ENCODE measurements around the gene SLC35F2. TPM values are rescaled to one million over a fixed set of nuclear protein-coding genes. Genes with fewer than 3 reads are reported as not detected.

The SLC35F2 gene
- total and polyA plus RNA-seq, 2 of the 8 experiments (the other 6 are each of a cell fraction or from before 2014, with no cell fraction given): 15.1 to 29.7 TPM

DNA sequence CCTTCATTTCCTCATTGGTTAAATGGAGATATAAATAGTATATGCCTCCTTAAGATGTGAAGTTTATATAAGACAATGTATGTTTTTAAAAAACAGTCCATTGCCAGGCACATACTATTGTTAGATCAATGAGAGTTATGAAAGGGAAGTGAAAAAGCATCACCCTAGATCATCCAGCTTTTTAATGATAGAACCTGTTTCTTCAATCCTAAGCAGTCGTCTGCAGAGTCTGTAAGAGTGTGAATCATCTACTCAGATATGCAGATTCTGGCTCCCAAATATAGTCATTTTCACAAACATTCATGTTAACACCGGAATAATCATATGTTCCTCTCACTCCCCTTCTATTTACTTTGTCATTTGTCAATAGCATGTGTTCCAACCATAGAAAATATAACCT is 81.5 kb downstream of the SLC35F2 start (continued):
- TF ChIP-seq BACH1 (IDR thresholded peaks at IDR 0.05; ENCODE audit: low read length): no peak
- TF ChIP-seq SAP30 (IDR thresholded peaks at IDR 0.05; ENCODE audit: insufficient read depth, insufficient replicate concordance, low read length): no peak
- TF ChIP-seq CHD2 (IDR thresholded peaks at IDR 0.05; ENCODE audit: low read length): no peak
- TF ChIP-seq, protein P1, sequence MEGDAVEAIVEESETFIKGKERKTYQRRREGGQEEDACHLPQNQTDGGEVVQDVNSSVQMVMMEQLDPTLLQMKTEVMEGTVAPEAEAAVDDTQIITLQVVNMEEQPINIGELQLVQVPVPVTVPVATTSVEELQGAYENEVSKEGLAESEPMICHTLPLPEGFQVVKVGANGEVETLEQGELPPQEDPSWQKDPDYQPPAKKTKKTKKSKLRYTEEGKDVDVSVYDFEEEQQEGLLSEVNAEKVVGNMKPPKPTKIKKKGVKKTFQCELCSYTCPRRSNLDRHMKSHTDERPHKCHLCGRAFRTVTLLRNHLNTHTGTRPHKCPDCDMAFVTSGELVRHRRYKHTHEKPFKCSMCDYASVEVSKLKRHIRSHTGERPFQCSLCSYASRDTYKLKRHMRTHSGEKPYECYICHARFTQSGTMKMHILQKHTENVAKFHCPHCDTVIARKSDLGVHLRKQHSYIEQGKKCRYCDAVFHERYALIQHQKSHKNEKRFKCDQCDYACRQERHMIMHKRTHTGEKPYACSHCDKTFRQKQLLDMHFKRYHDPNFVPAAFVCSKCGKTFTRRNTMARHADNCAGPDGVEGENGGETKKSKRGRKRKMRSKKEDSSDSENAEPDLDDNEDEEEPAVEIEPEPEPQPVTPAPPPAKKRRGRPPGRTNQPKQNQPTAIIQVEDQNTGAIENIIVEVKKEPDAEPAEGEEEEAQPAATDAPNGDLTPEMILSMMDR (IDR thresholded peaks at IDR 0.05; ENCODE audit: control extremely low read depth in 1 of 3, insufficient read depth in 1 of 3, low read depth in 1 of 3, low read length in 3 of 3): no peak
- TF ChIP-seq RFX5 (IDR thresholded peaks at IDR 0.05; ENCODE audit: borderline replicate concordance, low read depth, low read length): no peak
- TF ChIP-seq CEBPB (IDR thresholded peaks at IDR 0.05; ENCODE audit: low read depth, low read length): no peak
- TF ChIP-seq TCF12 (IDR thresholded peaks at IDR 0.05; ENCODE audit: low read depth, low read length): no peak

All from H1 (cell line).